Neural cell (in vitro differentiated cells): ENCODE results near the gene IFITM10. TPM values are rescaled to one million over a fixed set of nuclear protein-coding genes. Genes with fewer than 3 reads are reported as not detected.

Experiments
- H2AFZ ChIP-seq: fragments of 200-600, 300-800 bp; sonication (generic), shearing (Covaris generic); 2 replicates; pipeline ENCODE4 v1.6.0; 2014; ENCODE audit warnings: low read depth, mild to moderate bottlenecking, antibody characterized with exemption, low read length, moderate library complexity
- H3F3A ChIP-seq: fragments of 200-600 bp; shearing (Covaris generic); 2 replicates; pipeline ENCODE4 v1.6.1; 2016; ENCODE audit warnings: mild to moderate bottlenecking, moderate library complexity, mixed read lengths, antibody characterized with exemption, low read length; ENCODE audit not compliant: insufficient read depth, poor library complexity, severe bottlenecking
- H3K27ac ChIP-seq: fragments of 200-600, 300-800 bp; sonication (generic), shearing (Covaris generic); 2 replicates; pipeline ENCODE4 v1.5.1; 2014; ENCODE audit warnings: mild to moderate bottlenecking, low read length, moderate library complexity
- H3K27me3 ChIP-seq: fragments of 300-800, 200-600 bp; sonication (generic), shearing (Covaris generic); 2 replicates; pipeline ENCODE4 v1.6.0; 2014; ENCODE audit warnings: mild to moderate bottlenecking, low read depth, low read length, moderate library complexity; ENCODE audit not compliant: insufficient read depth
- H3K36me3 ChIP-seq: fragments of 300-800, 200-600 bp; sonication (generic), shearing (Covaris generic); 2 replicates; pipeline ENCODE4 v1.5.1; 2014; ENCODE audit warnings: mild to moderate bottlenecking, antibody characterized with exemption, low read length, moderate library complexity; ENCODE audit not compliant: insufficient read depth
- H3K4me2 ChIP-seq: fragments of 300-800, 200-600 bp; sonication (generic), shearing (Covaris generic); 2 replicates; pipeline ENCODE4 v1.6.0; 2014; ENCODE audit warnings: mild to moderate bottlenecking, low read length
- H3K4me3 ChIP-seq: fragments of 300-800, 200-600 bp; sonication (generic), shearing (Covaris generic); 2 replicates; pipeline ENCODE4 v1.5.1; 2014; ENCODE audit warnings: mild to moderate bottlenecking, low read length, moderate library complexity
- H3K79me2 ChIP-seq: fragments of 200-600 bp; shearing (Covaris generic); replicated peaks from 2 replicates; pipeline ENCODE4 v1.6.0; 2014; ENCODE audit warnings: mild to moderate bottlenecking, low read length, moderate library complexity; ENCODE audit not compliant: insufficient read depth
- H3K9ac ChIP-seq: fragments of 300-800, 200-600 bp; sonication (generic), shearing (Covaris generic); 2 replicates; pipeline ENCODE4 v1.6.1; 2016; ENCODE audit warnings: mild to moderate bottlenecking, low read length, mixed read lengths
- H3K9me2 ChIP-seq: fragments of 200-600 bp; shearing (Covaris generic); 2 replicates; pipeline ENCODE4 v1.6.1; 2016; ENCODE audit warnings: mild to moderate bottlenecking, low read length, mixed read lengths; ENCODE audit not compliant: insufficient read depth
- H3K9me3 ChIP-seq: fragments of 200-600, 300-800 bp; sonication (generic), shearing (Covaris generic); 2 replicates; pipeline ENCODE4 v1.6.1; 2016; ENCODE audit warnings: mild to moderate bottlenecking, mixed run types, low read length, moderate library complexity, mixed read lengths
- H4K20me1 ChIP-seq: fragments of 200-600 bp; shearing (Covaris generic); 2 replicates; pipeline ENCODE4 v1.6.1; 2016; ENCODE audit warnings: mild to moderate bottlenecking, mixed run types; ENCODE audit not compliant: insufficient read depth
- EP300 ChIP-seq: fragments of 450-650 bp; conservative IDR thresholded peaks from 2 replicates; pipeline ENCODE4 v1.6.1; 2014; ENCODE audit warnings: antibody characterized with exemption, mild to moderate bottlenecking, moderate library complexity; ENCODE audit not compliant: poor library complexity, severe bottlenecking
- EZH2 ChIP-seq: fragments of 200-600, 300-800 bp; shearing (Covaris generic), sonication (generic); IDR thresholded peaks from 2 replicates; pipeline ENCODE4 v1.6.1; 2014; ENCODE audit warnings: antibody characterized with exemption, low read length, borderline replicate concordance, mild to moderate bottlenecking; ENCODE audit not compliant: insufficient read depth, poor library complexity, severe bottlenecking
- MXI1 ChIP-seq: fragments of 450-650 bp; conservative IDR thresholded peaks from 2 replicates; pipeline ENCODE4 v1.6.1; 2014; ENCODE audit warnings: antibody characterized with exemption, mild to moderate bottlenecking; ENCODE audit not compliant: poor library complexity, severe bottlenecking
- POLR2AphosphoS5 ChIP-seq: IDR thresholded peaks from 2 replicates; pipeline ENCODE4 v1.6.1; 2012
- RAD21 ChIP-seq: fragments of 450-650 bp; conservative IDR thresholded peaks from 2 replicates; pipeline ENCODE4 v1.6.1; 2014; ENCODE audit warnings: antibody characterized with exemption, mild to moderate bottlenecking, moderate library complexity
- REST ChIP-seq: IDR thresholded peaks from 2 replicates; pipeline ENCODE4 v1.6.1; 2012; ENCODE audit warnings: borderline replicate concordance
- SMC3 ChIP-seq: fragments of 450-650 bp; conservative IDR thresholded peaks from 2 replicates; pipeline ENCODE4 v1.6.1; 2014; ENCODE audit warnings: antibody characterized with exemption, mild to moderate bottlenecking, moderate library complexity; ENCODE audit not compliant: poor library complexity
- TAF1 ChIP-seq: IDR thresholded peaks from 2 replicates; pipeline ENCODE4 v1.6.1; 2012; ENCODE audit warnings: low read depth
- polyA plus RNA-seq: library from polyadenylated mRNA; depleted of rRNA; stranded (reverse); fragments of >200 nt; gene quantifications from 2 replicates; pipeline ENCODE4 v1.2.3, GENCODE V29; 2014
- TF ChIP-seq, protein P1 (sequence below): fragments of 450-650 bp; IDR thresholded peaks from 2 replicates; pipeline ENCODE4 v1.5.1; 2014; ENCODE audit warnings: antibody characterized with exemption, mild to moderate bottlenecking, moderate library complexity; ENCODE audit not compliant: poor library complexity, severe bottlenecking

The IFITM10 gene
- polyA plus RNA-seq, 1 donor from 2014 or later = 1.1 TPM

DNA sequence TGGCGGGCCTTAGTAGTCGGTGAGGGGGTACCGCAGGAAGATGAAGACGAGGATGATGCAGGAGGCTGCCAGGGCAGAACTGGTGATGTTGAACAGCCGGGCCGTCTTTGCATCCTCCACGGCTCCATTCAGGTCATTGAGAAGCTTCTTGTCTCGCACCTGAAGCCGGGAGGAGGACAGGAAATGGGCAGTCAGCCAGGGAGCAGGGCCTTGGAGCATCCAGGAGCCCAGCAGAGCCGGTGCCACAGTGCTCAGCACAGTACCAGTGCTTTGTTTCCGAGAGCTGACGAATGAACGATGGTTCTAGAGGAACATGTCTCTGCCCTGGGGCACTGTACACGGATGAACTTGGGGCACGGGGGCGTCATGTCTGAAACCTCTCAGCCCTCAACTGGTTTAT lies 15.1 kb downstream of the IFITM10 start:
- Histone ChIP-seq H2AFZ (no peak overlapping the region), H3K9me3 (no peaks in the 10 kb centered on the region), H3K27ac (no peak overlapping the region), H3K4me2 (no peak overlapping the region), H3K79me2 (no peaks in the 10 kb centered on the region), H3K27me3 (no peaks in the 10 kb centered on the region), H3K9ac (no peak overlapping the region), H4K20me1 (no peaks in the 10 kb centered on the region), H3F3A (no peaks in the 10 kb centered on the region), H3K4me3 (no peak overlapping the region), H3K9me2 (no peaks in the 10 kb centered on the region), H3K36me3 (no peaks in the 10 kb centered on the region)
- TF ChIP-seq REST (no peak), RAD21 (no peak), EZH2 (no peak), EP300 (no peak), POLR2AphosphoS5 (no peak), TAF1 (no peak), MXI1 (no peak), SMC3 (no peak)
- TF ChIP-seq, protein P1, sequence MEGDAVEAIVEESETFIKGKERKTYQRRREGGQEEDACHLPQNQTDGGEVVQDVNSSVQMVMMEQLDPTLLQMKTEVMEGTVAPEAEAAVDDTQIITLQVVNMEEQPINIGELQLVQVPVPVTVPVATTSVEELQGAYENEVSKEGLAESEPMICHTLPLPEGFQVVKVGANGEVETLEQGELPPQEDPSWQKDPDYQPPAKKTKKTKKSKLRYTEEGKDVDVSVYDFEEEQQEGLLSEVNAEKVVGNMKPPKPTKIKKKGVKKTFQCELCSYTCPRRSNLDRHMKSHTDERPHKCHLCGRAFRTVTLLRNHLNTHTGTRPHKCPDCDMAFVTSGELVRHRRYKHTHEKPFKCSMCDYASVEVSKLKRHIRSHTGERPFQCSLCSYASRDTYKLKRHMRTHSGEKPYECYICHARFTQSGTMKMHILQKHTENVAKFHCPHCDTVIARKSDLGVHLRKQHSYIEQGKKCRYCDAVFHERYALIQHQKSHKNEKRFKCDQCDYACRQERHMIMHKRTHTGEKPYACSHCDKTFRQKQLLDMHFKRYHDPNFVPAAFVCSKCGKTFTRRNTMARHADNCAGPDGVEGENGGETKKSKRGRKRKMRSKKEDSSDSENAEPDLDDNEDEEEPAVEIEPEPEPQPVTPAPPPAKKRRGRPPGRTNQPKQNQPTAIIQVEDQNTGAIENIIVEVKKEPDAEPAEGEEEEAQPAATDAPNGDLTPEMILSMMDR = no peak

DNA sequence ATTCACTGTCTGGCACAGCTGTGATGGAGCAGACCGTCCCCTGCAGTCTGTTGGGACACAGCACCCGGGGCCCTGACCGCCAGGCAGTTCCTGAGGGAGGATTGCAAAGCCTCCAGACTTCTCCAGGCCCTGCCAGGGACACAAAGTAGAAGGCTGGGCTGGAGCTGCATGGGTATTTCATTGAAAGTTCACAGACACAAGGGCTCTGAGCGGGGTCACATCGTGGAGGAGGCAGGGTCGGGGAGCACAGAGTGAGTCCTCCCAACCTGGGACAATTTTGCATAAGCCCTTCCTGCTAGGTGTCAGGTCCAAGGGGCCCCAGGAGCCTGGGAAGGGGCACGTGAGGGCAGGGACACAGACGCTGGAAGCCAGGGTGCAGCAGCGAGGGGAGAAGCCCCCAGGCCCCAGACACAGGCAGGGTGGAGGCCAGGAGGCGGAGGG lies 15.7 kb downstream of the IFITM10 start:
- TF ChIP-seq TAF1 = no peak
- TF ChIP-seq SMC3 = no peak
- TF ChIP-seq, protein P1 = no peak
- TF ChIP-seq EP300 = no peak
- TF ChIP-seq MXI1 = no peak
- no peak for TF ChIP-seq EZH2
- TF ChIP-seq POLR2AphosphoS5 = no peak
- TF ChIP-seq RAD21 = no peak
- TF ChIP-seq REST = no peak
- Histone ChIP-seq H3F3A (no peaks in the 10 kb centered on the region), H3K79me2 (no peaks in the 10 kb centered on the region), H3K9me3 (no peaks in the 10 kb centered on the region), H3K27me3 (no peaks in the 10 kb centered on the region), H3K27ac (no peak overlapping the region), H3K9me2 (no peaks in the 10 kb centered on the region), H2AFZ (no peak overlapping the region), H3K9ac (no peak overlapping the region), H3K4me2 (no peak overlapping the region), H4K20me1 (no peaks in the 10 kb centered on the region), H3K4me3 (no peak overlapping the region), H3K36me3 (no peaks in the 10 kb centered on the region)
